IPS-18c (cell line): ENCODE measurements around the gene JPH3.

Source experiments
- H3K4me3 ChIP-seq: 2 replicates; pipeline ENCODE4 v1.7.0; 2013; ENCODE audit warnings: low read depth, mild to moderate bottlenecking, low read length, moderate library complexity; ENCODE audit not compliant: insufficient read depth
- H3K9me3 ChIP-seq: one replicate; pipeline ENCODE4 v1.6.1; 2013; ENCODE audit warnings: mild to moderate bottlenecking, low read length, moderate library complexity; ENCODE audit not compliant: control insufficient read depth, insufficient read depth

Gene JPH3

DNA sequence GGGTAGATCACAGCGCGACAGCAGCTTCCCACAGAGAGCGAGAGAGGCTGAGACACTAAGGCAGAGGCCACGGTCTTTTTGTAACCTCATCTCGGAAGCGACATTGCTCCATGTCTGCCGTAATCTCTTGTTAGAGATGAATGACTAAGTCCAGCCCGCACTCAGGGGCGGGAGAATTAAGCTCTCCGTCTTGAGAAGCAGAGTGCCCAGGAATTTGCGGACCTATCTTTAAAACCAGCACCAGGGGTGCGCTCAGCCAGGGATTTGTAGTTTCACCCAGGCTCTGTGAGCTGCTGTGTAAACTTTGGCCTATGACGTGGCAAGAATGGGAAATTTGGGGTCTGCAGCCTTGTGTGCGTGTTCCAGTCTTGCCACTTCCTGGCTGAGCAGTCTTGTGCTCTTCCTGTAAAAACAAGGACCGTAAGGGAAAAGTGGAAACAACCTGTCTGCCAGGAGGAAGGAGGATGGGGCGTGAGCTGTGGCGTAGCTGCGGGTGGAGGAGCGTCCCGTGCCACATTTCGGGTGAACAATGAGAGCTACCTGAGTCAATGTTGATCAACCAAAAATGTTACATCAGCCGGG is 16.0 kb upstream of the JPH3 start:
- Histone ChIP-seq H3K4me3 (no peak overlapping the region), H3K9me3 (no peaks in the 10 kb centered on the region)

DNA sequence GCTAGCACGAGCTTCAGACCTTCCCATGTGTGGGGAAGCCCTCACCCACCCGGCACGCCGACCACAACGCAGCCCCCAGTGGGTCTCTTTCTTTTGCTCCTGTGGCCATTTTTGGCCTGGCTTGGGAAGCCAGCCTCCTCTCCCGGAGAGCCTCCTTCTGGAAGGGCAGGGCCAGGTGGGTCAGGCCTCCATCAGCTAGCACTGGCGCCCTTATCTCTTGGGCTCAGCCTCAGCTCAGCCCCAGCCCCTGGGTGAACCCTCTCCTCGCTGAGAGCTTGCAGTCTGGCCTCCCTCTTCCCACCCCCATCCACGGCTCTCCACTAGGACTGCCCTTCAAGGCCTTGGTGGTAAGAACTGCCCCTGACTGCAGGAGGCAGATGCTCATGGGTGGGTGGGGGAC is 14.7 kb upstream of the JPH3 start:
- no peak overlapping the region for H3K4me3 ChIP-seq
- H3K9me3 ChIP-seq: no peaks in the 10 kb centered on the region

DNA sequence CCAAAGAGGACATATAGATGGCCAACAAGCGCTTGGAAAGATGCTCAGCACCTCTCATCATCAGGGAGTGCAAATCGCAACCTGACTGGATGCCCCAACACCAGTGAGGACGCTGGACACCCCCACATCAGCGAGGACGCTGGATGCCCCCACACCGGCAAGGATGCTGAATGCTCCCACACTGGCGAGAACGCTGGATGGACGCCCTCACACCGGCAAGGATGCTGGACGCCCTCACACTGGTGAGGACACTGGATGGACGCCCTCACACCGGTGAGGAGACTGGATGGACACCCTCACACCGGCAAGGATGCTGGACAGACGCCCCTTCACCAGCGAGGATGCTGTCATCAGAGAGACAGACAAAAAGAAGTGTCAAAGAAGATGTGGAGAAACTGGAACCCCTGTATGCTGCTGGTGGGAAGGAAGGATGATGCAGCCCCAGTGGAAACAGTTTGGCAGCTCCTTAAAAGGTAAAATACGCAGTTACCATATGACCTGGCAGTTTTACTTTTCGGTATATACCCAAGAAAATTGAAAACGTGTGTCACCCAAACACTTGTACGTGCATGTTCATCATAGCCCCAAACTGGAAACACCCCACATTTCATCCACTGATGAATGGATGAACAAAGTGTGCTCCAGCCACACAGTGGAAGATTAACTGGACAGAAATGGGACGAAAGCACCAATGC is 10.1 kb upstream of the JPH3 start:
- no peaks in the 10 kb centered on the region for H3K9me3 ChIP-seq

DNA sequence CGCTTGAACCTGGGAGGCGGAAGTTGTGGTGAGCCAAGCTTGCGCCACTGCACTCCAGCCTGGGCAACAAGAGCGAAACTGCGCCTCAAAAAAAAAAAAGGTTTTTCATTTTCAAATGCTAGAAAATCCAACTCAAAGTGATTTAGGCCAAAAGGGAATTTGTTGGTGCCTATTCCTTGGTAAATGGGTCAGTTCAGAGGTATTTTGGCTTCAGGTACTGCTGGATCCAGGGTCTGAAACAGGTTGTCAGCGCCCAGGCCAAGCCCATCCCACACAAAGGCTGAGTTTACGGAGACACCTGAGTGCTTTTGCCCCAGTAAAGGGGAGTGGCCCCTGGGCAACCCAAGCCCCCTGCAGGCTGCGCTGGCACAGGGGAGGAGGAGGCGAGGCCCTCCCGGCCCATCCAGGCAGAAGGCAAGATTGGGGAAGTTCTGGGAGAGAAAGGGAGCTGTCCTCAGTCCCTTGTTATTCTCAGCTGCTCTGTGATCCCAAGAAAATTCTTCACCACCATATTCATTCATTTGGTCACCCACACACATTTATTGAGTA is 8.5 kb upstream of the JPH3 start:
- Histone ChIP-seq H3K4me3 (no peak overlapping the region), H3K9me3 (no peaks in the 10 kb centered on the region)

More for the DNA sequence above, 10.1 kb upstream of the JPH3 start:
- H3K4me3 ChIP-seq: no peak overlapping the region

DNA sequence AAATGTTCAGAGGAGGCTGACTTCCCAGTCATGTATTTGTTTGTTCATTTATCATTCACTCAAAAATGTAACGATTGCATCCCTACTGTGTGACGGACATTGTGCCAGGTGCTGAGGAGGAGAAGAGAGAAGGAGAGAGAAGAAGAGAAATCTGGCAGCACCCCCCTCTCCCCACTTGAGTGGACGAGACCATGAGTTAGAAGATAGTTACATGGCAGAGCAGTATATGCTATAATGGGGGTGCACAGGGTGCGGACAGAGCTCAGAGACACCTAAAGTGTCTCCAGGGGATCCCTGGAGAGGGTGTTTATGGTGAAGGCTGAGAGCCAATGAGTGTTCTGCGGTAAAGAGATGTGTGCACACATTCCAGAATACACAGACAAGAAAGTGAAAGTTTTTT is 6.6 kb upstream of the JPH3 start:
- H3K9me3 ChIP-seq: no peaks in the 10 kb centered on the region

DNA sequence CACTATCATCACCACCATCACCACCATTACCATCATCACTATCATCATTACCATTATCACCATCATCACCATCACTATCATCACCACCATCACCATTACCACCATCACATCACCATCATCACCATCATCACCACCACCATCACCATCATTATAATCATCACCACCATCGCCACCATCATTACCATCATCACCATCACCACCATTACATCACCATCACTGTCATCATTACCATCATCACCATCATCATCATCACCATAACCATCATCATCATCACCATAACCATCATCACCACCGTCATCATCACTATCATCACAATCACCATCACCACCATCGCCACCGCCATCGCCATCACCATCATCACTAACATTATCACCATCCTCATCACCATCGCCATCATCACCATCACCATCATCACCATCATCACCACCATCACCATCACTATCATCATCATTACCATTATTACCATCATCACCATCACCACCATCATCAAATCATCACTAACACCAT is 4.9 kb upstream of the JPH3 start:
- H3K9me3 ChIP-seq: no peaks in the 10 kb centered on the region
- no peak overlapping the region for H3K4me3 ChIP-seq

More for the DNA sequence above, 6.6 kb upstream of the JPH3 start:
- H3K4me3 ChIP-seq: no peak overlapping the region

DNA sequence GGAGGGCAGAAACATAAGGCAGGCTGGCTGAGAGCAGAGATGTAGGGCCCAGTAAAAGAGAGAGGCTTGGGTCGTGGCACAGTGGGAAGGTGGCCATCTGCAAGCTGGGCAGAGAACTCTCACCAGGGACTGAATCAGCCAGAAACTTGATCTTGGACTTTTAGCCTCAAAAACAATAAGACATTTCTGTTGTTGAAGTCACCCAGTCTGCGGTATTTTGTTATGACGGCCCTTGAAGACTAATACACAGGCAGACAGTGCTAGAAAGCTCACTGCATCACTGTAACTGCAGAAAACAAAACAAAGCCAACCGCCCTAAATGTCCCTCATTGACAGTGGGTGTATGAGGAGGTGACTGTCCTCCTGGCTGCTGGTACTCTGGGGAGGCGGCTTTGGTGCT is 3.9 kb upstream of the JPH3 start:
- H3K4me3 ChIP-seq: no peak overlapping the region
- no peaks in the 10 kb centered on the region for H3K9me3 ChIP-seq

DNA sequence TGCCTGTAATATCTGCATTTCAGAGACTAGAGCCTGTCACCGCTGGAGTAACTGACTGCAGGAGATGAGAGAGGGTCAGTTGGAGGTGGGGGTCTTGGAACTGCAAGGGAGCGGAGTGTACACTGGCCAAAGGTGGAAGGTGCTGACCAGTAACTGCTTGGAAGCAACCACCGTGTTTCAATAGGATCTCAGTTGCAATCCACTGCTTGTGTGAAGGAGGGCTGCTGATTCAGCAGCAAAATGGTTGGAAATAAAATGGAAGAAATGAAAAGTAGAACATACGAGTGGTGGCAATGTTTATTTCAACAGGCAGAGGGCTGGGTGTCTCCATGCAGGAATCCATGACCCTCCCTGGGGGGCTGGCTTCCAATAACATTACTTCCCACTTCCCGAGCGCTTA is 2.1 kb upstream of the JPH3 start:
- no peak overlapping the region for H3K4me3 ChIP-seq

DNA sequence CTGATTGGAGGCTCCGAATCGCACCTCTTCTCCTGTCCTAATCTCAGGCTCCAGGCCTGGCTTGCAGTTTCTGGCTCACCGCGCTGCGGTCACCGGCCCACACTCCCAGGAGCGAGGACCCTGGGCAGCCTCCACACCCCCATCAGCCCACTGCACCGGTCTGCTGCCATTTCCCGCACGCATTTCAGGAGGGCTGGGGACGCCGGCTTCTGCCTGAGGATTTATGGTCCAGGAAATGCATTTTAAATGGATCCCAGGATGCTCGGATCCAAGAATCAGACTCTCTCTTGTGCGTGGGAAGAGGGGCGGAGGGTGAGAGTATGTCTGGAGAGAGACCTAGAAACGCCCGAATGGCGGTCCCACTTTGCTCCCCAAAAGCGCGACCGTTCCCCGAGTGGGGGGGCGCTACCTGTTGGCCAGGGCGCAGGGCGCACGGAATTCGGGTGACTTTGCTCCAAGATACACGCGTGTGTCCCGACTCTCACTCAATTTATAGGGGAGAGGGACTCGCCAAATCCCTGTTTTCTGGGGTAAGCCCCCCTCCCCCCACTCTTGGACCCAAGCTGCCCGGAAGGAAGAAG is 817 bp upstream of the JPH3 start:
- H3K4me3 ChIP-seq: peak overlapping the region; percentile 75
- H3K9me3 ChIP-seq: no peaks in the 10 kb centered on the region

More for the DNA sequence above, 2.1 kb upstream of the JPH3 start:
- no peaks in the 10 kb centered on the region for H3K9me3 ChIP-seq

DNA sequence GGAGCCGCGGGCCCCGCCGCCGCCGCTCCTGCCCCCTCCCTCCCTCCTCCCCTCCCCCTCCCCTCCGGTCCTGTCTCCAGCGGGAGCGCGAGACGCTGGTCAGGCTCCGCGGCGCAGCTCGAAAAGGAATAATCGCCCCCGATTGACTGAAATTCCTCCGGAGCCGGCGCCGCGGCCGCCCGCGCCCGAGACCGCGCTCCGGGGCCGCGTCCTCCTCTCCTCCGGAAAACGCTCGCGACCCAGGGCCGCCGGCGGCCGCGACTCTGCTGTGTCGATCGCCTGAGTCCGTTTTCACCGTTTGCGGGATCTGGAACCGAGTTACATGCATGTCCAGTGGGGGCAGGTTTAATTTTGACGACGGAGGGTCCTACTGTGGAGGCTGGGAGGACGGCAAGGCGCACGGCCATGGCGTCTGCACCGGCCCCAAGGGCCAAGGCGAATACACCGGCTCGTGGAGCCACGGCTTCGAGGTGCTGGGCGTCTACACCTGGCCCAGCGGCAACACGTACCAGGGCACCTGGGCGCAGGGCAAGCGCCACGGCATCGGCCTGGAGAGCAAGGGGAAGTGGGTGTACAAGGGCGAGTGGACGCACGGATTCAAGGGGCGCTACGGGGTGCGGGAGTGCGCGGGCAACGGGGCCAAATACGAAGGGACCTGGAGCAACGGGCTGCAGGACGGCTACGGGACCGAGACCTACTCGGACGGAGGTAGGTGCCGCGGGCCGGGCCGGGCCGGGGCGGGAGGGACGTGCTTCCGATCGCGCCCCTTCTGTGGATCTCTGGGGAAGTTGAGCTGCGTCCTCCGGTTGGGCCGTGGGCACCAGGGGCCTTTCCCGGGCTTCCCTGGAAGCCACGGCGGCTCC is 744 bp downstream of the JPH3 start:
- peak overlapping the region; percentile 87 for H3K4me3 ChIP-seq
- no peaks in the 10 kb centered on the region for H3K9me3 ChIP-seq

DNA sequence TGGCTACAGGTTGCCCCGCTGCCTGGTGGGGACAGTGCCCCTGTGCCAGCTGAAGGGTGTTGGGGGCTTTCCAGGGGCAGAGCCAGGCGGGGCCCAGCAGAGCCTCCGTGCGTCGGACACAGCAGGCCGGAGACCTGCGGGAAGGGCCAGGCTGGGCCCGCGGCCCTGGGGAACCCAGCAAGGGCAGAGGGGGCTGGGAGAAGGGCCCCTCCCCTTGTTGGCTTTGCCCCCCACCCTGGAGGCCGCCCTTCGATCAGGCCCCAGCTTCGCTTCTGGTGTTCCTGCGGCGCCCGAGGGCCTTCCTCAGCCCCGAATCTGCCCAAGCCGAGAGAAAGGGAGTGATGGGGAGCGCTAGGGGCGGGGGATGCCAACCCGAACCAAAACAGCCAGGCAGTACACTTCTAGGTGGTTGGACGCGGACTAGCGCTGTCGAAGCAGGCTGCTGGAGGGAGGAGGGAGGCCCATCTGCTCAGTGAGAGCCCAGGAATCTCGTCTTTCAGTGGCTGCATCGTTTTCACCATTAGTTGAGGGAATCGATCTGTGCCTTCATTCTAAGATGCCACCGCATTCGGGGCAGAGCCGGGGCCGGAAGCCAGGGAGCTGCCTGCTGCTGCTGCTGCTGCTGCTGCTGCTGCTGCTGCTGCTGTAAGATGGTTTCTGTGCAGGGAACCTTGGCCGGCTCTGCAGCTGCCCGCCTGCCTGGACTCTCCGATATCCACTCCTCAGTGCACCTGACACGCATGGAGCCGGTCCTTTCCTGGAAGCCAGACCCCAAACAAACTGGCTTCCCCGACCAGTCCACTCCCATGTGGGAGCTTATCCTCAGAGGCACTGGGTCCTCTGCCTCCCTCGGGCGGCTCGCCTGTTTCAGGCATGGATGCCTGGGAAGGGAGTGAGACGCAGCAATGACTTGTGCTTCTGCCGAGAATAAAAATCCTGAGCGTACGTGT is 1.7 kb downstream of the JPH3 start:
- Histone ChIP-seq H3K9me3 (no peaks in the 10 kb centered on the region), H3K4me3 (peak overlapping the region; percentile 87)

DNA sequence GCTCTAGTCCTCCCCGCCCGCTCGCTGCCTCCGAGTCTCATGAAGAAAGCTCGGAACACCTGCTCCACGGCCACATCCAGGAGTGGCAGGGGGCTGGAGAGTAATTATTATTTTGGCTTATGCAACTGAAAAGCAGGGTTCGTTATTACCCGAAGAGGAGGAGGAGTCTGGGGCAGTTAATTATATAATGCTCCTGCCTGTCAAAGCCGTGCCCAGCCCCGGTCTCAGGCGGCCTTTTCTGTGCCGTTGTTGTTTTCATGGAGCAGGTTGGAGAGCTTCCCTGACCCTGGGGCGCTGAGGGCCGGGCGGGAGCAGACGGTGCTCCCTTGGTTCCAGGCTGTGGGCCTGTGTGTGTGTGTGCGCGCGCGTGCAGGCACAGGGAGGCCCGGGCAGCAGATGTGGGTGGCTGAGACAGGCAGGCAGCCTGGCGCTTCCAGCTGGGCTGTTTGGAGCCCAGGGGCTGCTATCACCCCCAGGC is 2.4 kb downstream of the JPH3 start:
- Histone ChIP-seq H3K9me3 (no peaks in the 10 kb centered on the region), H3K4me3 (peak overlapping the region; percentile 87; the same call in 1 of the 2 replicates)

DNA sequence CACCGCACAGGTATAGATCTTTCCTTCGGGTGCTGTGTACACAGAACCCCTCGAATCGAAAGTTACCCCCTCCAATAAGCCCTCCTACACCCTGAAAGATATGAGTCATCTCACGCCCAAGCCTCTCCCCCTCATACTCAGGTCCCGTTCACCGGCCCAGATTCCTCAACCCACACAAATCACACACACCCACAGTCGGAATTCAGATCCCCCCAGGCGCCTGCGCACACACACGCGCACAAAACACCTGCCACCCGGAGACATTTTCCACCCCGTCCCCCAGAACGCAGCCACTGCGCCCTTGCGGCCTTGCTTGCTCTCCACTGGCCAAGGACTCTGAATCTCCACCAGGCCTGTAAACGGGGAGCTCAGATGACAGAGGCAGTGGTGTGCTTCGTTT is 4.9 kb downstream of the JPH3 start:
- Histone ChIP-seq H3K9me3 (no peaks in the 10 kb centered on the region), H3K4me3 (no peak overlapping the region)

DNA sequence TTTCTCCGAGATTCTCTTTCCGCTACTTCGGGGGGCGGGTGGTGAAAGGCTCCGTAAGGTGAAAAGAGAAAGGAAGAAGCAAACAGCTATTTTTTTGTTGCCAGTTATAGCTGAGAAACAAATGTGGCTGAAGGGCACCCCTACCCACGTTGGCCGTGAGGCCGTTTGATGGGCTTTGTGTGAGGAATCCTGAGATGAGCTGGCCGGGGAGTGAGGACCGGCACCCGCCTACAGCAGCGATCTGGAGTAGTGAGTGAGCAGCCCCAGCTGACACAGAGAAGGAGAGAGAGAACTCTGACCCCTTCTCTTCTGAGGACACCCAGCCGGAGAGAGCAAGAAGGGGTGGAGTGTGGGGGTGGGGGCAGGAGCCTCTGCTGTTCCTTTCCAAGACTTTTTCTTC is 5.6 kb downstream of the JPH3 start:
- Histone ChIP-seq H3K9me3 (no peaks in the 10 kb centered on the region), H3K4me3 (no peak overlapping the region)

DNA sequence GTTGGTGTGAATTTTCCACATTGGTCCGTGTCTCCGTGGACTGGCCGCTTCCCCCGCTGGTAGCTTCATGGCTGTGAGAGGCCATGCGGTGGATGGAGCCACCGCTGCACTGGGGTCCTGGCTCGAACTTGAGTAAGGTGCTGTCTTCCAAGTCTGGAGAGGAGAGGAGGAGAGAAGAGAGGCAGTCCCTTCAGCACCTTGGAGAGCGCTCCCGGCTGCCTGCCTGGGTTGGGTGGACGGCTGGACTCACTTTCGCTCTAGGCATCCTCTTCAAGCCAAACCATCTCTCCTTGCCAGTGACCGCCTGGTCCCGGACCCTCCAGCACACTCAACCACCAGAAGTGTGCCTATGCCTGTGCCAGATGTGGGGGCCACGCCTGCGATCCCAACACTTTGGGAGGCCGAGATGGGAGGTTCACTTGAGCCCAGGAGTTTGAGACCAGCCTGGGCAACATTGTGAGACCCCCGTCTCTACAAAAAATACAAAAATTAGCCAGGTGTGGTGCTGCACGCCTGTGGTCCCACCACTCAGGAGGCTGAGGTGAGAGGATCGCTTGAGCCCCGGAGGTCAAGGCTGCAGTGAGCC is 6.2 kb downstream of the JPH3 start:
- no peak overlapping the region for H3K4me3 ChIP-seq
- H3K9me3 ChIP-seq: no peaks in the 10 kb centered on the region

DNA sequence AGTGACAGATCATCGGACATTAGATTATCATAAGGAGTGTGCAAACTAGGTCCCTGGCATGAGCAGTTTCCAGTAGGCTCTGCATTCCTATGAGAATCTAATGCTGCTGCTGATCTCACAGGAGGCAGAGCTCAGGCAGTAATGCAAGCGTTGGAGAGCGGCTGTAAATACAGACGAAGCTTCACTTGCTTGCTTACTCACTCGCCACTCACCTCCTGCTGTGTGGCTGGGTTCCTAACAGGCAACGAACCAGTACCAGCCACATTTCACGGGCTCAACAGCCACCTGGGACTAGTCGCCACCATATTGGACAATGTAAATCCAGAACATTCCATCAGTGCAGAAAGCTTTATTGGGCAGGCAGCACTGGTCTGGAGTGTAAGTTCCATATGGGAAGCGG is 7.7 kb downstream of the JPH3 start:
- no peak overlapping the region for H3K4me3 ChIP-seq
- H3K9me3 ChIP-seq: no peaks in the 10 kb centered on the region
